NCI-H2107 treated with DMSO at 0.1 percent for 48 hours (cell line): ENCODE data around the gene EIF5.

ENCODE experiments used
- DNase-seq: peaks from one replicate; lab custom pipeline; 2025; ENCODE audit not compliant: unreplicated experiment; lab: John Stamatoyannopoulos, UW

Gene EIF5

GRCh38 chr14:103308717-103309616 is 25.1 kb upstream of the EIF5 start:
- no peak for DNase-seq

DNA sequence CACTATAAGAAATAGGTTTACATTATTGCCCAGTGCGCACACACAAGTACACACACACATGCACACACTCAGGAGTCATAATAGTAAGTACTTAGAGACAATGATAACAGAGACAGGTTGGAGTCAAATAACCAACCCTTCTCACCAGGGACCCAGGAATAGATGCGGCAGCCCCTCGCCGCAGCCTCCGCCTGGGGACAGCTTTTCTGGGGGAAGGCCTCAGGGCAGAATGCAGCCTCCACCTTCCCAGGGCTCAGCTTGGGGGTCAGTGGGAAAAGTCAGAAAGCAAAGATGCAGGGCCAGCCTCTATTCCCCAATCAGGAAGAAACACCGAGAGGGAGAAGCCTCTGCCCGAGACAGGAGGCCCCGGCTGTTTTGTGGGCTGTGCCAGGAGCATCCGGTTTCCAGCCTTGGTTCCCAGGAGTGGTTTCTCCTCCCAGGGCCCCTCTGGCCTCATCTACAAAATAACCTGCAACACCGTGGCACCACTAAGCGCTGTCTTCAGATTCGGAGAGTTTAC is 23.4 kb upstream of the EIF5 start:
- DNase-seq, result no peak

DNA sequence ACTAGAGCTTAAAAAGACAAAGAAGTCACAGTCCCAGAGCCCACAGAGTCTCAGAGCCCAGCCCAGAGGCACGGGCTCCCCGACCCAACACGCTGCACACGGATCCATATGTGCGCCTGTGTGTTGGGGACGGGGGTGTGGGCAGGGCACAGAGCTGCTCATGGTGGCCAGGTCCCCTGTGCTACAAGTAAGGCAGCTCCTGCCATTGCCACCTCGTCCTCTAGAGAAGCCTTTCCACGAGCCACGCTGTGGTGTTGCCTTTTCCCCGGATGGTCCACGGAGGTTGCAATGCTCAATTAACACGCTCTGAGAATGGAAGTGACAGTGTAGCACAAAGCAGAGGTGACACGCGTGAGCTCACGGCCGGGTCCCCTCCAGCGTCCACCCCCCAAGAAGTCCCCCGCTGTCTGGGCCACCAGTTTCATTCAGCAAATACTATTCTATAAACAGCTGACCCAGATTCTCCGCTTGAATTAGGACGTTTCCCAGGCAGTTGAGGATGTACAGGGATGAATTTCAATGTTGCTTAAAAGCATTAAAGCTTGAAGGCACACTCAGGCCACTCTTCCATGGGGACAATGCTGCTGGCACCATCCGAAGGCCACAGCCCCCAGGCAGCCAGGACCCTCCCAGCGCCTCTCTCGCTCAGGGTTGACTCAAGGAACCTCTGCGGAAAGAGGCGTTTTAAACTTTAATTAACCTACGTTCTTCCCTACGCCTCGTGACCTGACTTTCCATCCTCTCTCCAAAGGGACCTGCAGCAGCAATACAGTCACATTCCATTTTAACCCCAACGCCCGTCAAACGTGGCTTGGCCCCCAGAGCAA is 22.7 kb upstream of the EIF5 start:
- DNase-seq, result no peak

DNA sequence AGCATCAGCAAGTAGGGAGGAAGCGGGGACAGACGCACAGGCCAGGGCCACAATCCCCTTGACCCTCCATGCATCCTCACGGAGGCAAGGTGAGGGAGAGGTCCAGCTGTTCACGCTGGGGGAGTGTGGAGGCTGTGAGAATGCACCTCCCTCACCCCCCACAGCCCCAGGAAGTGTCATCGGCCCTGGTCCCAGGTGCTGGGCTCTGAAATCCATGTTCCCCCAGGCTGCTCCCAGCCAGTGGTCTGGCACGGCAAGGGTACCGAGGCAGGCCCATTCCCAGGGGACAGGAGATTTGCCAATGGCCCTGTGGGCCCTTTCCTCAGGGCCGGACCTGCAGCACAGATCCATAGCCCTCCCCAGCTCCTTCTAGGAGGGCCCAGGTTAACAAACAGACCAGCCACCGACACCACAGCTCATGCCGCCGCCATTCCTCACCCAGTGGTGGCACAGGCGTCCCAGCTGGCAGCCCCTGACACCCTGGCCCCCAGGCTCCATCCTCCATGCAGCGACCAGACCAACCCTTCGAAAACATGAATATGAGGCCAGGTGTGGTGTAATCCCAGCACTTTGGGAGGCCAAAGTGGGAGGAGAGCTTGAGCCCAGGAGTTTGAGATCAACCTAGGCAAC is 21.9 kb upstream of the EIF5 start:
- no peak for DNase-seq

DNA sequence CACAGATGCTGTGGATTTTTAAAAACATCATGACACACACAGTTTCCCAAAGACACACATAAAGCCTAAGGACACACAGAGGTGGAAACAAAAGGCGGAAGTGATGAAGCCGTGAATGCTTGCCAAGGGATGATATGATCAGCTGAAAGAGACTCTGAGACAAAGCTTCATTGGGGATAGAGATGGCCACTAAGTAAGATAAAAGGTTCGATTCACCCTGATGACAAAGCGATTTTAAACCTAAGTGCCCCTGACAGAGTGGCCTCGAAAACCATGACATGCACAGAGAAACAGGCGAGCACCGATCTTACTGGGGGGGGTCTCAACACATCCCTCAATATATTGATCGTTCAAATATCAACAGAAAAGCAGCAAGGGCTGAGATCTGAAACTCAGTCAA is 20.3 kb upstream of the EIF5 start:
- DNase-seq, result no peak

GRCh38 chr14:103314496-103315277 is 19.4 kb upstream of the EIF5 start:
- no peak for DNase-seq

GRCh38 chr14:103315351-103315911 is 18.6 kb upstream of the EIF5 start:
- DNase-seq, result no peak

GRCh38 chr14:103315941-103316340 is 18.1 kb upstream of the EIF5 start:
- DNase-seq, result no peak

DNA sequence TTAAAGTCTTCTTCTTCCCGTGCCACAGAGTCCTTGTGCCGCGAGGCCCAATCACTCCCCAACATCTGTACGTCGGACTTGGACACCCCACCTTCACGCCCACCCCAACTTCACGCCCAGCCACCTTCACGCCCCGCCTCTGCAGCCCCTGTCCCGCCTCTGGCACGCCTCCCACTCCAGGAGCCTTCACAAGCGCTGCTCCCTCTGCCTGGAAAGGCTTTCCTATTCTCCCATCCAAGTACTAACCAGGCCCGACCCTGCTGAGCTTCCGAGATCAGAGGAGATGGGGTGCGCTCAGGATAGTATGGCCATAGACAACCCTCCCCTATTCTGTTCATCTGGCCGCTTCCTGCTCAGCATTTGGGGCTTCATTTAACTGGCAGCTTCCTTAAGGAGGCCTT is 17.3 kb upstream of the EIF5 start:
- DNase-seq, result no peak

DNA sequence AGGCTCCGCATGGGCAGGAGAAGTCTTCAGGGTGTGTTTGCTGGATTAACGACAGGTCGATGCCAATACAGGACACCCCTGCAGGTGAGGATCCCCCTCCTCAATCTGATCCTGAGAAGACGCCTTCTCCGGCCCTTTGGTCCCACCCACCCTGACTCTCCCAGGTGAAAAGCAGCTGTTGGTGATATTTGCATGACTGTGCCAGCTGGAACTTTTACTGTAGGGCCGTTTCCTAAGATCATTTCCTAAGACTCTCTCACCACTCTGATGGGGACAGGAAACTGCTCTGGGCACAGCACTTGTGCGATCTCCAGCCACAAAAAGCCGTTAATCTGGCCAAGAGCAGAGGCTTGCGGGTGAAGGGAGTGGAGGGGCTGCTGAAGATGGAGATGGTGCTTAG is 16.8 kb upstream of the EIF5 start:
- DNase-seq, result no peak

DNA sequence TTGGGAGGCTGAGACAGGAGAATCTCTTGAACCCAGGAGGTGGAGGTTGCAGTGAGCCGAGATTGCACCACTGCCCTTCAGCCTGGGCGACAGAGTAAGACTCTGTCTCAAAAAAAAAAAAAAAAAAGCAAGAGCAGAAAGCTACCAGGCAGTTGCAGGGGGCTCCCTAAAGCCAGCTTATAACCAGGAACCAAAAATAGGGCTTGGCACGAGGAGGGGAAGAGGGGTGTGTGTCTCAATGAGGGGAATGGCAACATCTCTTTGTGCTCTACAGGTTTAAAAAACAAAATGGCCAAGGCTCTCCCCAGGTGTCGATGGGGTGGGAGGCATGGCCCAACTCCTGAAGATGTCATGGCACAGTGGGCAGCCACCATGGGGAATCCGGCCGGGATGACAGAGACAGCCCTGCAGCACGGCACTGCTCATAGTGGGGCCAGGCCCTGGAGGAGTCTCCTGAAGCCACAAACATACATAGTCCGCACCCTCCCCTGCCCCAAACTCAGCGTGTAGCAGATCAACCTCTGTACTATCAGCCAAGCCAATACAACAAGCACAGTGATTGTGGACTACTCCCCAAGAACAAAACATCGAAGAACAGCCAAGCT is 16.0 kb upstream of the EIF5 start:
- DNase-seq, result no peak

GRCh38 chr14:103318750-103319419 is 15.2 kb upstream of the EIF5 start:
- DNase-seq, result no peak

- DNase-seq, result no peak
Measured at GRCh38 chr14:103319422-103319821, 14.6 kb upstream of the EIF5 start.

DNA sequence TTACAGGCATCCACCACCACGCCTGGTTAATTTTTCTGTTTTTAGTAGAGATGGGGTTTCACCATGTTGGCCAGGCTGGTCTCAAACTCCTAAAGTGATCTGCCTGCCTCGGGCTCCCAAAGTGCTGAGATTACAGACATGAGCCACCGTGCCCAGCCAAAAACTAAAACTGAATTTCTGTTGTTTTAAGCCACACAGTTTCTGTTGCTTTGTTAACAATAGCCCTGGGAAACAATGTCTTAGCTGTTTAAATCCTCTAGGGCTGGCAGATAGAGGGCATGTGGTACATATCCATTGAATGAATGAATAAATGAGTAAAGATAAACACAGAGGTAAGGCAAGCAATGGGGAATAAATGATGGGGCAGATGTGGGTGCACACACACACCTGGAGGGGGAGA is 8.0 kb upstream of the EIF5 start:
- DNase-seq, result no peak

DNA sequence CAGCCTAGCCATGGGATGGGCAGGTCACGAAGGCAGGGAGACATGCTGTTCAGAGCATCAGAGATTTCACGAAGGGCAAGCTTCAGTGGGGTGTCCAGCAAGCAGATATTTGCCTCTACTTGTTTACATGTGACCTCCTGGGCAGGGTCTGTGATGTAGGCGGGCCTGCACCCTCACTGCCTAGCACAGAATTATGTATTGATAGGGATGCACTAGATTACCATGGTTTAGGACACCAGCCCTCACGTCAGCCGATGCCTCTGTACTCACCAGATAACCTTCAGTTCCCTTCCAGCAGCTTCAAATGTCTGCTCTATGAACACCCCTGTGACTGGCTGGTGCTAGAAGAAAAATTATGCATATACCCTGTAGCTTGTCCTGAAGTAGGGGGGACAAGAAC is 5.1 kb upstream of the EIF5 start:
- DNase-seq, result no peak

GRCh38 chr14:103329401-103330347 is 4.4 kb upstream of the EIF5 start:
- DNase-seq, result peak; percentile 73

DNA sequence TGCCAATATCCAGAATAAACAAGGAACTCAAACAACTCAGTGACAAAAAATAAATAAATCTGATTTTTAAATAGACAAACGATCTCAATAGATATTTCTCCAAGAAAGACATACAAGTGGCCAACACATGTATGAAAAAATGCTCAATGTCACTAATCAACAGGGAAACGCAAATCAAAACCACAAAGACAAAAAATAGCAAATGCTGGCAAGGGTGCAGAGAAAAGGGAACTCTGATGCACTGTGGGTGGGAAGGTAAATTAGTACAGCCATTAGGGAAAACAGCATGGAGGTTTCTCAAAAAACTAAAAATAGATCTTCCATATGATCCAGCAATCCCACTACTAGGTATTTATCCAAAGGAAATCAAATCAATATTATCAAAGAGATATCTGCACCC is 3.5 kb upstream of the EIF5 start:
- DNase-seq, result no peak

GRCh38 chr14:103332143-103332919 is 1.7 kb upstream of the EIF5 start:
- DNase-seq, result no peak
